NCI-H187 (cell line): ENCODE results near the gene DMAC2.
A peak's percentile ranks its signal among the peaks of the same experiment; 100 is the strongest.
"Not testable (repeated sequence)": the region's sequence is repeated elsewhere in the genome, so short reads cannot be mapped to it uniquely, and the experiment has no call there.

Experiments
- DNase-seq, 2 experiments: peaks; one replicate each; lab custom pipeline; 2025; lab: John Stamatoyannopoulos, UW

DMAC2 gene

GRCh38 chr19:41442473-41443355, 3.0 kb upstream of the DMAC2 start, which contains the start of gene ERICH4:
Gene ERICH4 (plus strand): TSS chr19:41443156. CDS start chr19:41443170, 14 bp downstream.
- no peak for DNase-seq

DNA sequence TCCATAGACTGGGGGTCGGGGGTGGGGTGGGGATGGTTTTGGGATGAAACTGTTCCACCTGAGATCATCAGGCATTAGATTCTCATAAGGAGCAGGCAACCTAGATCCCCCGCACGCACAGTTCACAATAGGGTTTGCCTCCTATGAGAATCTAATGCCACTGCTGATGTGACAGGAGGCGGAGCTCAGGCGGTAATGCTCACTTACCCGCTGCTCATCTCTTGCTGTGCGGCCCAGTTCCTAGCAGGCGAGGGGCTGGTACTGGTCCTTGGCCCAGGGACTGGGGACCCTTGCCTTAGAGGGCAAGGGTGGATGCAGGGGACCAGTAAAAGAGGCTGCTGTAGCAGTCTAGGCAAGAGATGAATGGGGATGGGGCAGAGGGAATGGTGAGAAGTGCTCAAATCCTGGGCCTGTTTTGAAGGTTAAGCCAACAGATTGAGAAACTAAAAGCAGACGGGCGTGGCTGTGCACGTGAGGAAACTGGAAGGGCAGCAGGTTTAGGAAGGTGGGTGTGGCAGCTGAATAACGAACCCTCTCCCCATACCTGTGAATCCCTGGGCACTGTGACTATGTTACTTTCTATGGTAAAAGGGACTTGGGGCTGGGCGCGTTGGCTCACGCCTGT, 1.7 kb upstream of the DMAC2 start:
- no peak for DNase-seq

GRCh38 chr19:41437944-41438574, 1.7 kb downstream of the DMAC2 start:
- DNase-seq, result no peak

GRCh38 chr19:41436674-41436951, 3.1 kb downstream of the DMAC2 start:
- DNase-seq, result no peak

DNA sequence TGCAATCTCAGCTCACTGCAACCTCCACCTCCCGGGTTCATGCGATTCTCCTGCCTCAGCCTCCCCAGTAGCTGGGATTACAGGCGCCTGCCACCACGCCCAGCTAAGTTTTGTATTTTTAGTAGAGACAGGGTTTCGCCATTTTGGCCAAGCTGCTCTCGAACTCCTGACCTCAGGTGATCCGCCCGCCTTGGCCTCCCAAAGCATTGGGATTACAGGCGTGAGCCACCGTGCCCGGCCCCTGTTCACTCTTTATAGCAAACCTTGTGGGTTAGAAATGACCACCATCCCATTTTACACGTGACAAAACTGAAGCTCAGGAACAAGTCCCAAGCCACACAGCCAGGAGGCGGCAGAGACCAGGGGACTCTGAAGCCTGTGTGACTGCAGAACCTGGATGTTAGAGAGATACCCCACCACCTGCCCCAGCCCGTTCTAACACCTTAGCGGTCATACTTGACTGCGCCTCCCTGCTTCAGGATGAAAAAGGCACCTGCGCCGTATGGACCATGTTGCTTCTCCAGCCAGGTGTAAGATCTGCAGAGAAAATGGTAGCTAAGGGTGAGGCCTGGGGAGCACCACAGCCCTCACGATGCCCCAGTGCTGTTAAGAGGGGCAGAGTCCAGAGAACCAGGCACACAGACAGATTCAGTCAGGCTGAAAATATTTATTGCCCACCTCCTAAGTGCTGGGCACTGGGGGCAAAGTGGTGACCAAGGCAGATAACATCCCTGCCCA, 3.6 kb downstream of the DMAC2 start:
- DNase-seq, result no peak

- not testable (repeated sequence) for DNase-seq
These were observed 4.3 kb downstream of the DMAC2 start for GRCh38 chr19:41435376-41435775.

GRCh38 chr19:41434450-41434849, 5.3 kb downstream of the DMAC2 start:
- no peak for DNase-seq

DNA sequence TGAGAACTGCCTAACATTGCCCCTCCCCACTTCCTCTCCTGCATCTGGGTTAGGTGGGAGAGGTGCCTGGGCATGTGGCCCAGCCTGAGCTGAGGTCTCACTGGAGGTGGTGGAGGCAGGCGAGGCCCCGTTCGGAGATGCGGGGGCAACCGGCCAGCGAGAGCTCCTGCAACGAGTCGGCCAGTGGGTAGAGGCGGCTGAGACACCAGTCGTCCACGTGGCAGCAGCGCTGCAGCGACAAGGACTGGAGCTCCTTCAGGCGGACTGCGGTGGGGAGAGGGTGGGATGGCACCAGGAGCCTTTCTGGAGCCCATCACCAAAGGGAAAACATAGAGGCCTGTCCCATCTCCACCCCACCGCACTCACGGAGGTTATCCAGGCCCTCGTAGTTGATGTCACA, 6.5 kb downstream of the DMAC2 start:
- DNase-seq, result no peak

DNA sequence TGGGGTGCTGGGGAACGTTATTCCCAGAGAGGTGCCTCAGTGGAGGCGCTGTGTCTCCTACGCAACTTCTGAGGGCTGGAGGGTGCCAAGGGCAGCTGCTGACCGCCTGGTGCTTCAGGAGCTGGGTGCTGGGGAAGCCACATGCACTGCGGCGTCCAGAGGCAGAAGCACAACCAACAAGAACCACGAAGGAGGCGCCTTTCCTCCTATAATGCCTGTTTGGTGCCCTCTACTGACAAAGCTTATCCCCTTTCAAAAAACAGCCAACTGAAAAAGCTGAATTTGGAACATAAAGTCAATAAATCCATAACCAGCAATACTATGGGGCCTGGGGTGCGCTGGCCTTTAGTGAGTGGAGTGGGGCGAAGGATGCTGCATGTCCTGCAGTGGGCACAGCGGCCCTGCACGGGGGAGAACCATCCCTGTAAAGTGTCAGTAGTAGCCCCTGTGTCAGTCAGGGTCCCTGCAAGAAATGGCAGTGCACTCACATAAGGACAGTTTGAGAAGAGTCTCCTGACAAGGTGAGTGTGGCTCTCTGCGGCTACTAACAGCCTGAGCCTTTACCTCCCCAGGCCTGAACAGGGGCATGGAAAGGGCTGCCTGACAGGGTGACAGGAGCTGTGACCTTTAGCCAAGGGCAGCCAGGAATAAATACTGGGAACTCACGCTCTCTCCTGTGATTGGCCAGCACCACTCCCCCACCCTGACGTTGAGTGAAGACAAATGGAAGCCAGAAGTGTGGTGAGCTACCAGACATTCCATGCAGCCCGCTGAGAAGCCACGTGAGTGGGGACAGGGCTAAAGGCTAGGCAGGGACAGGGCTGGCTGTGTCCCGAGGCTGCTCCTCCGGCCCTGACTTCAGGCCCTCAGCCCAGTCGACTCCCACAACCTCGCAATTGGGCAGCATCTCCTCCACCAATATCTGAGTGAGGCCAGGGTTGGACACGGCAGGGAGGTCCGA, 8.0 kb downstream of the DMAC2 start:
- no peak for DNase-seq

- no peak for DNase-seq
These were observed 8.8 kb downstream of the DMAC2 start for GRCh38 chr19:41430922-41431321.

GRCh38 chr19:41428481-41428859, 11.2 kb downstream of the DMAC2 start:
- no peak for DNase-seq

DNA sequence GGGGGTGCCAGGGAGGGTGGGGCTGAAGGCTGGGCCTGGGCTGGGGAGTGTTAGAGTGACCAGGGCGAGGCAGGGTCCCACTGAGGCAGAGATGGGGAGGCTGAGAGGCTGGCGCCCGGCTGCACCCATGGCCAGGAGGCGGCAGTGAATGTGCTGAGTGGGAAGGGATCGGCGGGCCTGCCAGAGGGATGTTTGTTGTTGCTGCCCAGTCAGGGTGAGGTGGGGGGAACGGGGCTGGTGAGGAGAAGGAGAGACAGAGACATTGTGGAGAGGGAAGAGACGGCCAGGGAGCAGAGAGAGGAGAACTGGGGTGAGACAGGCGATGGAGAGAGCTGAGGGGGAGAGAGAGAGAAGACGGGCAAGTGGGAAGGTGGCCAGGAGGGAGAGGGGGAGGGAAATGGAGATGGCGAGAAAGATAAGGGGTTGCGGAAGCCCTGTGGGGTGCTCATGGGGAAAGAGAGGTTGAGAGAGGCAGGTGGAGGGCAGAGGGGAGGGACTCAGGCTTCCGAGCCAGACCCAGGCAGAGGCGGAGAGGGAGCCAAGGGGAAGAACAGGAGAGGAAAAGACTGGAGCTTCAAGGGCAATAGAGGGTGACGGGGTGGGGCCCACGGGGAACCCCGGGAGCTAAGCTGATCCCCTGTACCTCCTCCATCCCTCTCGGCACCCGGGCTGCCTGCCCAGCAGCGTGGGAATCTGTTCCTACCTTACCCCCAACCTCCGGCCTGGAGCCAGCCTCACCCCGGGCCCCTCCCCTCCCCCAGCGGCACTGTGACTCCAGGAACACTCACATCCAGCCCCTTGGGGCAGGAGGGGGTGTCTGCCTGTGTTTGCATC, 11.8 kb downstream of the DMAC2 start:
- DNase-seq, result peak in 1 of 2 experiments; percentile 25

DNA sequence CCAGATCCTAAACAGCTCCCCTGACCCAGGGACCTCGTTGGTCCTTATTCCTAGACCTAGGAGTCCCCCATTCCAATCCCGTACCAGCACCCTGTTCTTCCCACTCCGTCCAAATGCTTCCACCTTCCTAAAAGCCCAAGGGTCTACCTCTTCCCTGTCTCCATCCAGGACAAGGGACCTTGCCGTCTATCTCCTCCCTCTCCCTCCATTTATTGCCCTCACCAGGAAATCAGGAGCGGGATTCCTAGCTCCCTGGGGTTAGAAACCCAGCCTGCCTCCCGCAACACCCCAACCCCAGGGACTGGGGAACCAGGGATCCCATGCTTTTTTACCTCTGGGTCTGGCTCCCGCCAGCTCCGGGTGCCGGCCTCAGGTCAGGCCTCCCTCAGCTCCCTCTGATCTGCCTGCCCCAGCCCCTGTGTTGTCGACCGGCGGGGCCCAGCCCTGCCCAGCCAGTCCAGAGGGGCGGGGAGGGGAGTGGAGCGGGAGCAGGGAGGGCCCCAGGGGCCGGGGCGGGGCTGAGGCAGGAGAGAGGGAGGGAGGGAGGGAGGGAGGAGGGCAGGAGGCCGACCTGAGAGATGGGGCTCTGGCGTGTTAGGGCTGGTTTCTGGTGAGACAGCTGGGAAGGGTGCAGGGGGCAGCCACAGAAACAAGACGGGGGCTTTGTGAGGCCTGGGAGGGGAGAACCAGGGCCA, 12.6 kb downstream of the DMAC2 start, which contains the start of gene B3GNT8:
Gene B3GNT8 (minus strand): TSS at position 423 of the 695 bp plus-strand sequence. CDS start 596 bp downstream, outside the sequence.
- DNase-seq, result peak; percentile 84 to 92

- no peak for DNase-seq
These were observed 13.4 kb downstream of the DMAC2 start for GRCh38 chr19:41426116-41426841.

GRCh38 chr19:41425174-41426115, 14.3 kb downstream of the DMAC2 start:
- DNase-seq, result no peak

- no peak for DNase-seq
These were observed 15.2 kb downstream of the DMAC2 start for GRCh38 chr19:41424335-41425173.

GRCh38 chr19:41422955-41423354, 16.8 kb downstream of the DMAC2 start:
- no peak for DNase-seq
